Measurements from ENCODE around the gene EPGN.

GRCh38 chr4:74330295-74330750 lies 22.1 kb downstream of the EPGN start:
- TF ChIP-seq REST (IDR thresholded peaks at IDR 0.05; ENCODE audit: insufficient replicate concordance, low read depth) (no peak), CTCF (IDR thresholded peaks at IDR 0.05; ENCODE audit: insufficient read depth, low read length) (no peak), GABPA (IDR thresholded peaks at IDR 0.05; ENCODE audit: low read depth) (no peak), POLR2AphosphoS5 (IDR thresholded peaks at IDR 0.05; ENCODE audit: low read depth) (no peak), SPI1 (IDR thresholded peaks at IDR 0.05; ENCODE audit: borderline replicate concordance, low read depth) (no peak)
